Suprapubic skin (tissue), 4 donors: Measurements from ENCODE around the gene THSD8. TPM values are rescaled to one million over a fixed set of nuclear protein-coding genes. Genes with fewer than 3 reads are reported as not detected.
"Not testable (repeated sequence)": the region's sequence is repeated elsewhere in the genome, so short reads cannot be mapped to it uniquely, and the experiment has no call there.

Experiments
- DNase-seq, 2 donors: peaks; one replicate each; pipeline ENCODE4 v3.0.0-alpha.2; 2019; ENCODE audit warnings: low spot score in 2 of 2
- H3K27ac ChIP-seq: fragments of 200-600 bp; sonication (generic); one replicate; pipeline ENCODE4 v1.5.1; 2019
- H3K27me3 ChIP-seq: fragments of 200-600 bp; sonication (generic); one replicate; pipeline ENCODE4 v1.5.1; 2019
- H3K36me3 ChIP-seq: fragments of 200-600 bp; sonication (generic); one replicate; pipeline ENCODE4 v1.5.1; 2019
- H3K4me1 ChIP-seq: fragments of 200-600 bp; sonication (generic); one replicate; pipeline ENCODE4 v1.5.1; 2019
- H3K4me3 ChIP-seq: fragments of 200-600 bp; sonication (generic); one replicate; pipeline ENCODE4 v1.5.1; 2019; ENCODE audit warnings: mild to moderate bottlenecking
- H3K9me3 ChIP-seq: fragments of 200-600 bp; sonication (generic); one replicate; pipeline ENCODE4 v1.5.1; 2019
- CTCF ChIP-seq, 2 donors: fragments of 200-600 bp in 1 of 2; fragments of 450-650 bp in 1 of 2; sonication (generic) in 1 of 2; IDR thresholded peaks; one replicate each; pipeline ENCODE4 v1.5.1; 2016 to 2019; ENCODE audit warnings: antibody characterized with exemption in 2 of 2, mild to moderate bottlenecking in 1 of 2, moderate library complexity in 1 of 2
- EP300 ChIP-seq: sonication (generic); formaldehyde crosslinking; IDR thresholded peaks from one replicate; pipeline ENCODE4 v1.6.1; 2017; ENCODE audit warnings: antibody characterized with exemption
- POLR2A ChIP-seq, 2 donors: fragments of 450-650 bp; IDR thresholded peaks; one replicate each; pipeline ENCODE4 v1.6.1; 2017; ENCODE audit warnings: antibody characterized with exemption in 2 of 2, mild to moderate bottlenecking in 2 of 2, moderate library complexity in 2 of 2
- POLR2AphosphoS5 ChIP-seq, 3 donors: sonication (generic); formaldehyde crosslinking; IDR thresholded peaks; one replicate each; pipeline ENCODE4 v1.6.1; 2017; ENCODE audit warnings: antibody characterized with exemption in 3 of 3
- WGBS: methylation state at CpG from one replicate; pipeline ENCODE4 v1.1.5; 2018; 5-methylcytosine and 5-hydroxymethylcytosine counted together
- total RNA-seq, 4 donors: library from RNA; depleted of rRNA; stranded (reverse); fragments of >200 nt; gene quantifications; one replicate each; pipeline ENCODE4 v1.1.0, GENCODE V29; 2016

Gene THSD8
- total RNA-seq, 4 donors from 2014 or later = 1.6 TPM; not detected in 3

DNA sequence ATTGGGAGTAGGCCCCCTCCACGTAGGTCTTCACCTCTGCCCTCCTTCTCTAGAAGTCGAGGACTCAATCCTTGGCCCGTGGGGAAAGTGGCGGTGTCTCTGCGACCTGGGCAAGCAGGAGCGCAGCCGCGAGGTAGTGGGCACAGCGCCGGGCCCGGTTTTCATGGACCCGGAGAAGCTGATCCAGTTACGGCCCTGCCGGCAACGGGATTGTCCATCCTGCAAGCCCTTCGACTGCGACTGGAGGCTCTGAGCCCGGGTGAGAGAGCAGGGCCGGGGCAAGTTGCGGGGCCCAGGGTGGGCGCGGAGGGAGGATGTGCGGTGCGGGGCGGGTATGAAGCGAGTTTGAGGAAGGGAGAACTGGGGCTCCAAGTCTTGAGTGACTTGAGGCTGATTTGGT is 2.2 kb downstream of the THSD8 start:
- WGBS = 95% methylated on average over 26 of the region's 26 CpGs
- H3K4me1 ChIP-seq = peaks cover 41% of the 10 kb centered on the region
- no peak for DNase-seq
- H3K9me3 ChIP-seq = no peaks in the 10 kb centered on the region
- no peaks in the 10 kb centered on the region for H3K27me3 ChIP-seq
- no peak overlapping the region for H3K27ac ChIP-seq
- H3K4me3 ChIP-seq = no peak overlapping the region
- H3K36me3 ChIP-seq = peaks cover 11% of the 10 kb centered on the region
- TF ChIP-seq CTCF (IDR thresholded peaks at IDR 0.05) (no peak), POLR2AphosphoS5 (IDR thresholded peaks at IDR 0.05) (no peak), EP300 (no peak), POLR2A (IDR thresholded peaks at IDR 0.05) (no peak)

DNA sequence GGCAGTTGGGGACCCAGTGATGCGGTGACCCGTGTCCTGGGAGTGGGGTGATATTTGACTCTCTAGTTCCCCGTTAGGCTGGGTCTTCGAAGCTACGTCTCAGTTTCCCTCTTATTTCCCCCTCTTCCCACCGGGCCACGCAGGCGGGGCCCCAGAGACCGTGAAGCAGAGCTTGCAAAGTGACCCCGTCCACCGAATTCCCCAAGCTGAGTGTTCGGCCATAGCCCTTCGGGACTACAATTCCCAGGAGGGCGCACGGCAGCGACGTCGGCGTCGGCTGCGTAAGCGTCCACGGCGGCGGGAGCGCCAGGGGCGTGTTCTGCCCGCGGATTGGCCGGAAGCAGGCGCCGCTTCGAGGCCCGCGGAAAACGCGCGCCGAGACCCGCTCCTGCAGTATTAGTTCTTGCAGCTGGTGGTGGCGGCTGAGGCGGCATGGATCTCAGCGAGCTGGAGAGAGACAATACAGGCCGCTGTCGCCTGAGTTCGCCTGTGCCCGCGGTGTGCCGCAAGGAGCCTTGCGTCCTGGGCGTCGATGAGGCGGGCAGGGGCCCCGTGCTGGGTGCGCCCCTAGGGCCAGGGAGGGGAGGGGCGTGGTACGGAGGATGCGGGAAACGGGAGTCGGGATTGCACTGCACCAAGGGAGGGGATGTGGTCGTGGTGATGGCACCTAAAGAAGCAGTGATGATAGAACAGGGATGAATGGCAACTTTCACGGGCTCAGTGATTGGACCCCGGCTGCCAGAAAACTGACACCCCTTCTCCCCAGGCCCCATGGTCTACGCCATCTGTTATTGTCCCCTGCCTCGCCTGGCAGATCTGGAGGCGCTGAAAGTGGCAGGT is 4.6 kb downstream of the THSD8 start, which contains the start of gene RNASEH2A:
Gene RNASEH2A (plus strand): TSS at position 343 of the 840 bp plus-strand sequence. CDS start 90 bp downstream, at position 433.
- DNase-seq = peak; percentile 87 to 92
- TF ChIP-seq EP300 (no peak), CTCF (IDR thresholded peaks at IDR 0.05) (no peak), POLR2A (IDR thresholded peaks at IDR 0.05) (no peak), POLR2AphosphoS5 (IDR thresholded peaks at IDR 0.05) (peak in 1 of 3 donors; percentile 53)
- WGBS = 19% methylated on average over 12 of the region's 66 CpGs

GRCh38 chr19:12815088-12815487 is 13.2 kb downstream of the THSD8 start:
- no peaks in the 10 kb centered on the region for H3K4me1 ChIP-seq
- H3K9me3 ChIP-seq = no peaks in the 10 kb centered on the region
- TF ChIP-seq EP300 = no peak
- TF ChIP-seq POLR2A (IDR thresholded peaks at IDR 0.05) = no peak
- TF ChIP-seq POLR2AphosphoS5 (IDR thresholded peaks at IDR 0.05) = no peak
- TF ChIP-seq CTCF (IDR thresholded peaks at IDR 0.05) = no peak
- peaks cover 26% of the 10 kb centered on the region for H3K36me3 ChIP-seq
- 97% methylated on average over 7 of the region's 7 CpGs for WGBS
- DNase-seq = no peak
- H3K27me3 ChIP-seq = no peaks in the 10 kb centered on the region
- no peak overlapping the region for H3K4me3 ChIP-seq
- H3K27ac ChIP-seq = no peak overlapping the region

More for the DNA sequence above, 4.6 kb downstream of the THSD8 start, which contains the start of gene RNASEH2A:
- peak within 1 kb of the TSS; percentile 58 for H3K4me3 ChIP-seq
- H3K9me3 ChIP-seq = no peaks in the 10 kb centered on the region
- H3K27me3 ChIP-seq = no peaks in the 10 kb centered on the region
- H3K27ac ChIP-seq = no peak within 1 kb of the TSS
- peaks cover 28% of the 10 kb centered on the region for H3K4me1 ChIP-seq
- peaks cover 14% of the 10 kb centered on the region for H3K36me3 ChIP-seq

DNA sequence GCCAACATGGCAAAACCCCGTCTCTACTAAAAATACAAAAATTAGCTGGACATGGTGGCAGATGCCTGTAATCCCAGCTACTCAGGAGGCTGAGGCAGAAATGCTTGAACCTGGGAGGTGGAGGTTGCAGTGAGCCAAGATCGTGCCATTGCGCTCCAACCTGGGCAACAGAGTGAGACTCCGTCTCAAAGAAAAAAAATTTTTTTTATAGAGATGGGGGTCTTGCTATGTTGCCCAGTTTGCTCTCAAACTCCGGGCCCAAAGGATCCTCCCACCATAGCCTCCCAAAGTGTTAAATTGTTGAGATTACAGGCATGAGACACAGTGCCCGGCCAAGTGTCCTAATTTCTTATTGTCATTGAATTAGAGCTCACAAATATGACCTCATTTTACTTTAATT is 15.3 kb downstream of the THSD8 start:
- not testable (repeated sequence) for H3K4me3 ChIP-seq, H3K27ac ChIP-seq, DNase-seq, H3K4me1 ChIP-seq, H3K27me3 ChIP-seq, H3K9me3 ChIP-seq
- H3K36me3 ChIP-seq = peaks cover 16% of the 10 kb centered on the region
- 91% methylated on average over 6 of the region's 6 CpGs for WGBS

DNA sequence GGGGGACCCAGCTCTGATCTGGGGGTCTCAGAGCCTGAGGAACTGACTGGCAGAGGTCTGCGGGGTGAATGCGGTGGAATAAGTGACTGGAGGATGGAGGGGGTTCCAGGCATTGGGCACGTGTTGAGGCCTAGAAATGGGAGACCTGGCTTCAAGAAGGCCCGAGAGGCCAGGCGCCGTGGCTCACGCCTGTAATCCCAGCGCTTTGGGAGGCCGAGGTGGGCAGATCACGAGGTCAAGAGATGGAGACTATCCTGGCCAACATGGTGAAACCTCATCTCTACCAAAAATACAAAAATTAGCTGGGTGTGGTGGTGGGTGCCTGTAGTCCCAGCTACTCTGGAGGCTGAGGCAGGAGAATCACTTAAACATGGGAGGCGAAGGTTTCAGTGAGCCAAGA is 15.9 kb downstream of the THSD8 start:
- peaks cover 16% of the 10 kb centered on the region for H3K36me3 ChIP-seq
- H3K27ac ChIP-seq, H3K9me3 ChIP-seq, H3K4me1 ChIP-seq, H3K27me3 ChIP-seq, H3K4me3 ChIP-seq, DNase-seq: not testable (repeated sequence)
- 94% methylated on average over 11 of the region's 11 CpGs for WGBS

DNA sequence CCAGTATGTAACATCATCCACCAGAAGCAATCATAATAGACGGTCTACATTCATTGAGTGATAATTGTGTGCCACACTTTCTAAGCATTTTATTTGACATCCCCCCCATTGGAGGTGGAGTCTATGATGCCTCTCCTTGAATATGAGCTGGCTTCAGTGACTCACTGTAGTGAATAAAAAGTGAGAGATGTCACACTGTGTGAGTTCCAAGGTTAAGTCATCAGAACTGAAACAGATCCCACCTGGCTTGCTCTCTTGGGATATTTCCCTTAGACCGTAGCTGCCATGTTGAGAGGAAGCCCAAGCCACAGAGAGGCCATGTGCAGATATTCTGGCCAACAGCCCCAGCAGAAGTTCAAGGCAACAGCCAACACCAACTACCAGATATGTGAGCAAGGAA is 19.9 kb downstream of the THSD8 start:
- 95% methylated on average over 2 of the region's 2 CpGs for WGBS
- DNase-seq = no peak
- Histone ChIP-seq H3K27ac (no peak overlapping the region), H3K4me3 (no peak overlapping the region), H3K36me3 (no peaks in the 10 kb centered on the region), H3K9me3 (no peaks in the 10 kb centered on the region), H3K4me1 (peaks cover 8% of the 10 kb centered on the region), H3K27me3 (peaks cover 32% of the 10 kb centered on the region)
- TF ChIP-seq POLR2A (IDR thresholded peaks at IDR 0.05) = no peak
- no peak for TF ChIP-seq POLR2AphosphoS5 (IDR thresholded peaks at IDR 0.05)
- TF ChIP-seq EP300 = no peak
- no peak for TF ChIP-seq CTCF (IDR thresholded peaks at IDR 0.05)
